H1 (cell line): ENCODE data around the gene CENPP. TPM values are rescaled to one million over a fixed set of nuclear protein-coding genes. Genes with fewer than 3 reads are reported as not detected.

Experiments
- EP300 ChIP-seq, 2 experiments: IDR thresholded peaks; 1 replicate in 1 of 2; 2 replicates in 1 of 2; pipeline ENCODE4 v1.6.1; 2011 to 2012; ENCODE audit warnings: low read depth in 2 of 2, low read length in 2 of 2, mild to moderate bottlenecking in 2 of 2, borderline replicate concordance in 1 of 2, inconsistent platforms in 1 of 2, moderate library complexity in 1 of 2
- NANOG ChIP-seq: IDR thresholded peaks from 2 replicates; pipeline ENCODE4 v1.6.1; 2011; ENCODE audit warnings: low read length, low read depth, mild to moderate bottlenecking, inconsistent platforms; ENCODE audit not compliant: insufficient read depth, poor library complexity, severe bottlenecking
- POLR2A ChIP-seq, 2 experiments: IDR thresholded peaks; 1 replicate in 1 of 2; 2 replicates in 1 of 2; pipeline ENCODE4 v1.6.1; 2011; ENCODE audit warnings: low read depth in 2 of 2, low read length in 2 of 2, mild to moderate bottlenecking in 2 of 2; ENCODE audit errors: control extremely low read depth in 1 of 2
- TEAD4 ChIP-seq: IDR thresholded peaks from 2 replicates; pipeline ENCODE4 v1.6.1; 2012; ENCODE audit warnings: low read depth, low read length, inconsistent platforms, mixed read lengths
- polyA plus RNA-seq, 7 experiments: library from polyadenylated mRNA; depleted of rRNA in 3 of 7; stranded (reverse) in 5 of 7; unstranded in 2 of 7; fragments of >200 nt in 5 of 7; fragments of 200-250 nt in 2 of 7; gene quantifications; 1 replicate in 5 of 7; 2 replicates in 1 of 7; 4 replicates in 1 of 7; pipeline versions ENCODE4 v1.2.1 to v1.2.3, GENCODE V29; 2011 to 2013; ENCODE audit warnings: missing spikeins in 2 of 7, mixed read lengths in 2 of 7
- total RNA-seq: library from RNA; stranded (reverse); fragmentation: NEBNext Ultra II Directional; extraction: Animal tissue kit (Norgen Biotek cat#: 25700); gene quantifications from 2 replicates; pipeline ENCODE4 v1.2.1, GENCODE V29; 2021

CENPP gene
- total and polyA plus RNA-seq, 2 of the 8 experiments (the other 6 are each of a cell fraction or from before 2014, with no cell fraction given), result 2.7 to 10.8 TPM

- no peak for TF ChIP-seq EP300 (IDR thresholded peaks at IDR 0.05; ENCODE audit: borderline replicate concordance in 1 of 2, low read depth in 2 of 2, low read length in 2 of 2)
- no peak for TF ChIP-seq TEAD4
- no peak for TF ChIP-seq NANOG
- TF ChIP-seq POLR2A (IDR thresholded peaks at IDR 0.05; ENCODE audit: control extremely low read depth in 1 of 2, low read depth in 2 of 2, low read length in 2 of 2), result no peak
These were observed 202.7 kb downstream of the CENPP start (continued) for GRCh38 chr9:92528522-92528849.
